Keratinocyte (primary cell): ENCODE results near the gene SSTR3.

Experiments
- EZH2 ChIP-seq: IDR thresholded peaks from one replicate; pipeline ENCODE4 v1.6.1; 2012; ENCODE audit warnings: inconsistent platforms, mild to moderate bottlenecking, low read length, moderate library complexity
- TF ChIP-seq, protein P1 (sequence below), 3 experiments: IDR thresholded peaks in 1 of 3; conservative IDR thresholded peaks in 1 of 3; optimal IDR thresholded peaks in 1 of 3; 2 replicates in 2 of 3; 3 replicates in 1 of 3; pipeline versions ENCODE3 to v1.5.1; 2011; ENCODE audit warnings: low read length in 3 of 3, mild to moderate bottlenecking in 3 of 3, moderate library complexity in 2 of 3, control low read depth in 1 of 3, inconsistent platforms in 1 of 3; ENCODE audit not compliant: insufficient read depth in 2 of 3; ENCODE audit errors: extremely low read depth in 1 of 3

DNA sequence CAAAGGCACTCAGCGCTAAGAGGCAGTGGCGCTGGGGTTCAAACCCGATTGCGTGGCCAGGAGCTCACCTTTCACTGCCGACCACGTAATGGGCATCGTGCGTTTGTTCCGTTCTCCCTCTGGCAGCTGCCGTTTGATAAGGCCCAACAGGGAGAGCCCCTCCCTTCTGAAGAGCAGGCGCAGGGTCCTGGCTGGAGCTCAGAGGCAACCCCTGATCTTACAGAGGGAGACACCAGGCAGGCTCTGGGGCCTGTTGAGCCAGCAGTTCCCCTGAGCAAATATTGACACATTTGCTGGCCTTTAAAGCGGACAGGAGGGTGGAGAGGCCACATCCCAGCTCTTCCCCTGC is 12.5 kb downstream of the SSTR3 start:
- no peak for TF ChIP-seq EZH2
- TF ChIP-seq, protein P1, sequence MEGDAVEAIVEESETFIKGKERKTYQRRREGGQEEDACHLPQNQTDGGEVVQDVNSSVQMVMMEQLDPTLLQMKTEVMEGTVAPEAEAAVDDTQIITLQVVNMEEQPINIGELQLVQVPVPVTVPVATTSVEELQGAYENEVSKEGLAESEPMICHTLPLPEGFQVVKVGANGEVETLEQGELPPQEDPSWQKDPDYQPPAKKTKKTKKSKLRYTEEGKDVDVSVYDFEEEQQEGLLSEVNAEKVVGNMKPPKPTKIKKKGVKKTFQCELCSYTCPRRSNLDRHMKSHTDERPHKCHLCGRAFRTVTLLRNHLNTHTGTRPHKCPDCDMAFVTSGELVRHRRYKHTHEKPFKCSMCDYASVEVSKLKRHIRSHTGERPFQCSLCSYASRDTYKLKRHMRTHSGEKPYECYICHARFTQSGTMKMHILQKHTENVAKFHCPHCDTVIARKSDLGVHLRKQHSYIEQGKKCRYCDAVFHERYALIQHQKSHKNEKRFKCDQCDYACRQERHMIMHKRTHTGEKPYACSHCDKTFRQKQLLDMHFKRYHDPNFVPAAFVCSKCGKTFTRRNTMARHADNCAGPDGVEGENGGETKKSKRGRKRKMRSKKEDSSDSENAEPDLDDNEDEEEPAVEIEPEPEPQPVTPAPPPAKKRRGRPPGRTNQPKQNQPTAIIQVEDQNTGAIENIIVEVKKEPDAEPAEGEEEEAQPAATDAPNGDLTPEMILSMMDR (optimal IDR thresholded peaks at IDR 0.05 in 1 of 3, IDR thresholded peaks at IDR 0.05 in 1 of 3, conservative IDR thresholded peaks at IDR 0.05 in 1 of 3; ENCODE audit: extremely low read depth in 1 of 3, insufficient read depth in 2 of 3, low read length in 3 of 3): no peak
